Inferior parietal cortex (tissue), 1 donor: ENCODE results near the gene CBX5.
"Not testable (repeated sequence)": the region's sequence is repeated elsewhere in the genome, so short reads cannot be mapped to it uniquely, and the experiment has no call there.

ENCODE experiments used
- DNase-seq: peaks from one replicate; pipeline ENCODE4 v3.0.0-alpha.2; 2016; ENCODE audit errors: extremely low spot score

CBX5 gene

DNA sequence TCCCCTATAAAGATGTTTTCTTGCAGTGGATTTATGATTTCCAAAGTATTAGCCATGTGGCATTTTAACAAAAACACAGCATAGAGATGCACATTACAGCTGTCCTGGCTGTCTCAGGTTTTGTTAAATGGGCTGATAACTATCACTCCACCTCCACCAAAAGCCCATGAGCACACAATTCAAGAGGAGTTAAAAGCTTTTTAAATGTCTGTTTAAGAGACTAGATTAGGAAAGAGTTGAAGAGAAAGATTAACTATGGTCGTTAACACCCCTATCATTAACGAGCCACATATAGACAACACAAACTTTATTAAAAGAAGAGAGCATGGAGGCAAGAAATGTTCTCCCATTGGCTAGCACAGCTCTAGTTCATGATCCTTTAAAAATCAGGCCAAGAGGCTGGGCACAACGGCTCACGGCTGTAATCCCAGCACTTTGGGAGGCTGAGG lies 14.5 kb downstream of the CBX5 start:
- no peak for DNase-seq

DNA sequence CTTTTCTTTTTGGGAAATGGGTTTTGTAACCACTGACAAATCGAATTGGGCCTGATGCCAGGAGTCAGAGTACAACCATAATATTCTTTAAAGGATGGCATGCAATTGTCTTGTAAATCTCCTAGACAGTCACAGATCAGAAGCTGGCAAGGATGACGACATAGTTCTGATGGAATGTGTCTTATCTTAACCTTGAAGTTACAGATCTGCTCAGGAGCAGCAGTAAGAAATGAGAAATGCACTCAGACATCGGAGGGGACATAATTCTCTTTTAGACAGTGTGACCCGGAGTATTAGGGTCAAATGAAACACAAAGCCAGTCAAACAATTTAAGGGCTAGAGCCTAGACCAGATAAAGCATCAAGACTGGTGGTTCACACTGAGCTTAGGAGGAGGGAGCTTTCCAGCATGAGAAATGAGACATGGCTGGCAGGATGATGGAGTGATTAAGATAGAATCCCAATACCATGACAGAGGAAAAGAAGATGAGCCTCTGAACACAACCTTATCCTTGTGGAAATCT lies 17.5 kb downstream of the CBX5 start:
- DNase-seq: no peak

DNA sequence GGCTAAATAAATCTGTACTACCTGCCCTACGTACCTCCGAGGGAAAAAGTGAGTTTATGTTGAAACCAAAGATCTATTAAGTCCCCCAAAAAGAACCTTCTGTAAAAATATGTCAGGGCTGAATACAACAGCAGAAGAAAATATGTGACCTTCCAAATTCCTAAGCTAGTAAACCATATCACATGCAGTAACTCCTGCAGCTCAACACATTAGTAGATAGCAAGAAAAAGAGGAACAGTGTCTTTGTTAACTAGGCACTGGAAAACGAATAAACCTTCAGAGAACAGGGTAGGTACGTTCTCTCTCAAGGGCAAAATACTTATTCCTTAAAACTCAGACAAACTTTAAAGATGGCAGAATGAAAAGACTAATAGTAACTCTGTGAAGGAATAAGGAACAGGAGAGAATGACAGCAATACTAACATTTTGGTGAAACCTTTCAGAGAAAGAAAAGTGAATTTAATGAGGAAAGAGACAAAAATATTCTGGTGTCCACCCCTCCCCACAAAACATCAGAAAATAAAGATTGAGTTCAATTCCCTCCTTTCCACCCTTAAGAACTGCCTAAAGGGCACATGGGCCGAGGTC lies 18.0 kb downstream of the CBX5 start:
- no peak for DNase-seq

DNA sequence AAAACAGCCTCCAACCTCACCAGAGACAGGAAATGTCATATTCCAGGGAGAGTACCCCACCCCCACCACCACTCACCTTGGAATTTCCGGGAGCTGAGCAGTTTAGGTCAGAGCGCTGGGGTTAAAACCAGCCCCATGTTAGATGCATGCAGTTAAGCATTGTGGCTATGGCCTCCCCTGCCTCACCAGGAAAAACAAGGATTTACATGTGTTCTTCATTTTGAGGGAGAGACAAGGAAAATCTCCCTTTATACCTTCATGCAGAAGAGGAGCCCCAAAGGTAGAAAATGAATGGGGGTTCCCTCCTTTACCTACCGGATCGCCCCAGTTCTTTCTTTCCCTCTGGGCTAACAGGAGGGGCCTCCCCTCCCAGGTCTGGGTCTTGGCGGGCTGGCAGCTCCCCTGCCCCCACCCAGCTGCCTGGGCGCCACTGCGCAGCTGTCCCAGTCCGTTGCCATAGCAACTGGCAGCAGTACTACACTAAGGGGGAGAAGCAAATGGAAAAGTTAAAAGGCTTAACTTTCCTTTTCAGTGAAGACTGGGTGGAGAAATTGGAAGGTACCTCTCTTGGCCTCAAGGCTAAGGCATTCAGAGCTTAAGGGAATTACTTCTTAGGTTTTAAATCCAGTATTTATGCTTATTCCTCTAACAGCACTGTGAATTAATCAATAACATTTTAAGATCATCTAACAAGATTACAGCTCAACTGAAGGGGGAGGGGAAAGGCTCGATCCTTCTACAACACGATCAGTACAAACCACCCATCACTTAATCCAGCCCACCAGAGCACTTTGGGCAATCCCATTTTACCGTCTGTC lies 20.5 kb downstream of the CBX5 start:
- peak; percentile 87 for DNase-seq

DNA sequence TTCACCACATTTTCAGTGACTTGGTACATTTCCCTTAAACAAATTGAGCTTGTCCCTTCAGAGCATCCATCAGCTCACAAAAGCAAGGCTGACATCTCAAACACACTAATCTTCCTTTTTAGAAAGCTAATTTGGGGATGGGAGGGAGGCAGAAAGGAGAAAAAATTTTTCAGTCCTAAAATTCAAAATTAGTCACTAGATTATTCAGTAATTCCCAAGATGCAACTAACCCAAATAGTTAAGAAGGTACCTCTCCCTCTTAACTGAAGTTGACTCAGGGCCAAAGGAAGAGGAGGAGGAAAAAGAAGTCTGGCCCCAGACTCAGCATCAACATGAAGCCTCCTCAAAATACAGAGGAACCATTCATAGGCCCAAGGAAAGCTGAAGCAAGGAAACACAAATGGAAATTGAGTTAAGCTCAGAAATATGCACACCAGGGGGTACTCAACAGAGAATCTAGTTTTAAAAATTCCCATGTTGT lies 21.7 kb downstream of the CBX5 start:
- DNase-seq: no peak

DNA sequence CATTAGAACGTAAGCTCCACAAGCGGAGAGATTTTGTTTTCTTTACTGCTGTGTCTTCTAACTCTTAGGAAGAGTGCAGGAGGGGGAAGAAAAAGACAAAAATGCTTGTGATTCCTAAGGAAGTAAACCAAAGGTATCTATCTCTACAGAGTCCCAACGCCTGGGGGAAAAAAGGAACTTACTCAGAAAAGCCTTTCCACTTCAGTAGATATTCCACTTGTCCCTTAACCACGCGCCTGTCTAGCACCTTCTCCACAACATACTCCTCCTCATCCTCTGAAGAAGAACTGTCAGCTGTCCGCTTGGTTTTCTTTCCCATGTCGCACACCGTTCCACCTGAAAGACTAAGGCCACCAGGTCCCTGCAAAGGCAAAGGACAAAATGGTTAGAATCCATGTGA lies 22.6 kb downstream of the CBX5 start:
- no peak for DNase-seq

DNA sequence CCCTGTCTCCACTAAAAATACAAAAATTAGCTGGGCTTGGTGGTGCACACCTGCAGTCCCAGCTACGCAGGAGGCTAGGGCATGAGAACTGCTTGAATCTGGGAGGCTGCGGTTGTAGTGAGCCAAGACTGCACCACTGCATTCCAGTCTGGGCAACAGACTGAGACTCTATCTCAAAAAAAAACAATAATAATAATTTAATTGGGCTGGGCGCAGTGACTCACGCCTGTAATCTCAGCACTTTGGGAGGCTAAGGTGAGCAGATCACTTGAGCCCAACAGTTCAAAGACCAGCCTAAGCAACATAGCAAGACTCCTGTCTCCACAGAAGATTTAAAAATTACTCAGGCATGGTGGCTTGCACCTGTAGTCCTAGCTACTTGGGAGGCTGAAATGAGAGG lies 26.7 kb downstream of the CBX5 start:
- no peak for DNase-seq

DNA sequence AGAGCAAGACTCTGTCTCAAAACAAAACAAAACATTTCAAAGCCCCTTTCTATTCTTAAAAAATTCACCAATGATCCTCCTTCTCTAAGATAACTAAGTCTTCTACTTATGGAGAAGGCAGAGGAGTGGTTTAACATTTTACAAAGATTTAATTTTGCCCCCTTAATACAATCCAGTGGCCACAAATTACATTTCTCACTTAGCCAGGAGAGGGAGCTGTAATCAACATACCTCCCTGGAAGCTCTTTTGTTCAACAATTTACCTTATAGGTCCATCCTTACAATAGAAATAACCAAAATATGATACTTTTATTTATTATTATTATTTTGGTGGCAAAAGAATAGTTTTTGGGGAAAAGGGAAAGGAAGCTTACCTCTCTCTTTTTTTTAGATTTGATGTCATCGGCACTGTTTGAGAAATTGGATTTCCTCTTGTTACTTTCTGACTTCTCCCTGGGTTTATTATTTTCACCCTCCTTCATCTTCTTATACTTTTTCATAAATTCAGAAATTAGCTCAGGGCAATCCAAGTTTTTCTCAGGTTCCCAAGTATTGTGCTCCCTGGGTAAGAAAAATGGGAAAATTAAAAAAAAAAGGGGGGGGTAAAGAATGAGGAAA lies 28.1 kb downstream of the CBX5 start:
- peak; percentile 68 for DNase-seq

DNA sequence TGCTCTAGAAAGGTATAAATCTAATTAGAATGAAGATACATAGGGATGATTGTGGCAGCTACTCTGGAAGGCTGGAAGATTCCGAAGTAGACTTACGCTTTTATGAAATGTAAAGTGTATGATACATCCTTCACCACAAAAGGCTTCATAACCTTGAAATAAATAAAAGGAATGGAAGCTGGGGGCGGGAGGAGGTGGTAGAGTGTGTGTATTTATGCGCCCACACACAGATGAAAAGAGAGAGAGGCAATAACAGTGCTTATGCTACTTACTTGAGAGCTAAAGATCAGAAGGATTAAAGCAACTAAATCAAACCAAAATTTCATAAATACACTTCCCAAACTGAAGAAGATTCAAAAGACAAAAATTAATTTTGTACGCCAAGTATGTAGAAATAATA lies 30.4 kb downstream of the CBX5 start:
- no peak for DNase-seq

DNA sequence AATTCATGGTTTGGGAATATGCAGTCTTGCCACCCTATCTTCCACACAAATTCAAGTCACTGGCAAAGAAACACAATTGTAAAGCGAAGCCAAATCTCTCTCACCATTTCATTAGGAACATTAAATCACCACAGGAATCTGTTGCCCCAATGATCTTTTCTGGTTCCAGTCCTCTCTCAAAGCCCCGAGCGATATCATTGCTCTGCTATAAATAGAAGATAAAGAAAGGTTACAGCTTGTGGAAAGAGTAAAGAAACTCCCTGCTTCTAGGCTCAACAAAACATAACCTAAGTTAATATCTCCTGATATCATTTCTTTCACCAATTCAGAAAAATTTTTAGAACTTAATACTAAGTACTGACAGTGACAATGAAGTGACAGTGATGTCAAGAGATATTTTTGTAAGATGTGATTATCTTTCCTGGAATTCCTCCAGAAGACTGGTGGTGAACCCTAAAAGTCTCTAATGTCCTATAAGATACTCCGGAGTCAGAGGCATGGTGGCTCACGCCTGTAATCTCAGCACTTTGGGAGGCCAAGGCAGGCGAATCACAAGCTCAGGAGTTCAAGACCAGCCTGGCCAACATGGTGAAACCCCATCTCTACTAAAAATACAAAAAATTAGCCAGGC lies 33.8 kb downstream of the CBX5 start:
- DNase-seq: no peak

DNA sequence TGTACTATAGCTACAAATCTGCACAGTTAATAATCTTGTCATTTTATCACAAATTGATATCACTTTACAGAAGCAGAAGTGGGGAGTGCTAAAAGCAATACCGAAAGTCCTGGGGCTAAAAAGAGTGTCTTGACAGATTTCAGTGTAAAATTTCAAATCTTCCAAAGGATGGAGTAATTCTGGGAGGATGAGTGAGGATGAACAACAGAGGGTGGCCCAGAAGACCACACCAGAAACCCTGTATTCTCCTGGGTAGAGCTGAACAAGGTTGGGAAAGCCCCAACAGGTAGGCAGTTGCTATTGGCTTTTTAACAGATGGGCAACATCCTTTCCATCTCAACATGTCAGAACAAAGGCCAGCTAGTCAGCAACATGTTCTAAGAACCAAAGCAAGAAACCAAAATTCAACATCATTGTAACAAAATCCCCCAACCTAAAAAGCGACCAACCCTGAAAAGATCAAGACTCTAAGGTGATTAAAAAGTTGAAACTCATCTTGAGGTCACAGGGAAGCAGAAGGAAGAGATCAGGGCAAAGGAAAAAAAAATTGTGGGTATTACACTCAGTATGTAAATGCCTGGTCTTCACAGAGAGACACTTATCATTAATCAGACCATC lies 38.8 kb downstream of the CBX5 start:
- DNase-seq: no peak

DNA sequence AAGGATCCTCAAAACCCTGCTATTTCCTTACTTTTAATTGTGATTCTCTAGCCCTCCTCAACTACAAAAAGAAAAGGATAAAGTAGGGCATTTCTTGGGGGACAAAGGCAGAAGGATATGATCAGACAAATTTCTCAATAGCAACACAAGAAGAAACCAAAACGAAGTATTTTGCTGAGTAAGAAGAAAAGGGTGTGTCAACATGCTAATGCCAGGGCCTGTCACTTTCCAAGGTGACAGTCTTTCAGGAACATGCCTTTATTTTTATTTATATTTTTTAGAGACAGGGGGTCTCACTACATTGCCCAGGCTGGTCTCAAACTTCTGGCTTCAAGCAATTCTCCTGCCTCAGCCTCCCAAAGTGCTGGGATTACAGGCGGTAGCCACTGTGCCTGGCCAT lies 39.8 kb downstream of the CBX5 start:
- no peak for DNase-seq

DNA sequence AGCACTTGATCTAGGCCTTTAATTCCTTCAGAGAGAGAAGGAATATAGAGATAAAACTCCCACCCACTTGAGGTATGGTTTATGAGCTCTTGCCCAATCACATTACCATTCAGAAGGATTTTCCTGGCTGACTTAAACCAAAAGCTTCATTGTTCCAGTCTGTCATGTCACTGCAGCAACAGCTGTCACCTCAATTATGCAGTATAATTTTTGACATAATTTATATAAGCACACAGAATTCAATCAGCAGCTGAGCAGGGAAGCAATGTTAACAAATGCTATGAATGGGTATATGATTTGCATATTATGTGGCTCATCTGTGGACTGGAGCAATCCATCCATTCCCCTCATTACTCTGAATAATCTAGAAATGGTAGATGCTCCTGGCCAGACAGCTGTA lies 40.3 kb downstream of the CBX5 start:
- no peak for DNase-seq

DNA sequence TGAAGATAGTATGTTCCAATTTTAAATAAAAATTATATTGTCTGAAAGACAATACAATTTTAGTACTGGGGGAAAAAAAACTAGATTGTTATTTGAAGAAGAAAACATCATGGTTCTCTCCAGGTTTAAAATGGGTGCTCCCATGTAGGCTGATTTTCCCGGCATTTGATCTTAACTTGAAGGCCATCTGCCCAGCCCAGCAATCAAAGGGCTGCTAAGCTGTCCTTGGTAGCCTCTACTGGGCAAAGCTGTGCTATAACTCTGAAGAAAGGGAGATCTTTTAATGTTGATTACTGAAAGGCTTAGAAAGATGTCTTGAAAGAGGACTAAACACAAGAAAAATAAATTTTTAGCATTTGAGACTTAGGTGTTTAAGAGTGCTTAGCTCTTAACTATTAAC lies 41.4 kb downstream of the CBX5 start:
- DNase-seq: no peak

DNA sequence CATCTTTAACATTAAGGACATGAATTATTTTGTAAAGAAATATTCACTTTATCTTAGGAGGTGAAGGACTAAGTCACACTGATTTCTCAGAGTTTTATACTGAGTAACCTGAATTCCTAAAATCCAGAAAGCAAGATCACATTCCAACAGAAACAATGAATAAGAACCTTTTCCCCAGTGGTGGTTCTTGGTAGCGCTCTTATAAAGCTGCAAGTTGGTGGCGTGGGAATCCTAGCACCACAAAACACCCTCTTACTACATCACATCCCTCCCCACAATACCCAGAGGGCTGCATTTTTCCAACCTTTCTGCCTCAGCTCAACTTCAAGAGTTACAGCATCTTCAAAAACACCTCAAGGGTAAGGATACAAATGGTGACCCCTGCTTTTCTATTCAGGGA lies 47.1 kb downstream of the CBX5 start:
- DNase-seq: no peak

DNA sequence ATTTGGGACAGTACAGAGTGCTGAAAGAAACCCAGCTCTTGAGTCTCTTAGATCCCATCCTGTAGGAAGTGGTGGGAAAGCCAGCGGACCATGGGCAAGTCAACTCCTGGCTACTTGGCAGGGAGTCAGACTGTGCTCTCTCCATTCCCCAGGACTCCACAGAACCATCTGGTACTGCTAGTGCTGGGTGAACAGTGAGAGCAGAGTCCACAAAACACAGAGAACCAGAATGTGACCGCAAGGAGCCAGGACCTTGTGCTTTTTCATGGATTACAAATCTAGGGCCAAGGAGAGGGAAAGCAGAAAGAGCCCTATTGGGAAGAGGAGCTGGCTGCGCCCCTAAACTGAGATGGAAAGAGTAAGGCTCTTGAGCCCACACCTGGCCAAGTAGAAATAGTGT lies 48.7 kb downstream of the CBX5 start:
- DNase-seq: not testable (repeated sequence)

DNA sequence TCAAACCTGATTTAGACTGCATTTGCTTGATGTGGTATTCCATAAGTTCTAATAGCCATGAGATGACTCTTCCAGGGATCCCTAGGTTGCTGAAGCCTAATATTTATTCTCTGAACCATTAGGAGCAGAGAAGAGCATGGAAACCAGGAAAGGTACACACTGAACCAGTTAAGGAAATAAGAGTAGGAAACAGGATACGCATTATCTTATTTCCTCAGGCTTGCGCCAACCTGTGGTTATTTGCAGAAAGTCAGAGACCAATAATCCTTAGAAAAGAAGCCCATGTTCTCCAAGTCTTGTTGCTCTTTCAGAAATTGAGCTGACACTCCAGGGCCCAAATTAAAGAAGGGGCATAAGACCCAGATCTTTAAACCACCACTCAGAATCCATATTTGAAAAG lies 49.4 kb downstream of the CBX5 start:
- DNase-seq: no peak

DNA sequence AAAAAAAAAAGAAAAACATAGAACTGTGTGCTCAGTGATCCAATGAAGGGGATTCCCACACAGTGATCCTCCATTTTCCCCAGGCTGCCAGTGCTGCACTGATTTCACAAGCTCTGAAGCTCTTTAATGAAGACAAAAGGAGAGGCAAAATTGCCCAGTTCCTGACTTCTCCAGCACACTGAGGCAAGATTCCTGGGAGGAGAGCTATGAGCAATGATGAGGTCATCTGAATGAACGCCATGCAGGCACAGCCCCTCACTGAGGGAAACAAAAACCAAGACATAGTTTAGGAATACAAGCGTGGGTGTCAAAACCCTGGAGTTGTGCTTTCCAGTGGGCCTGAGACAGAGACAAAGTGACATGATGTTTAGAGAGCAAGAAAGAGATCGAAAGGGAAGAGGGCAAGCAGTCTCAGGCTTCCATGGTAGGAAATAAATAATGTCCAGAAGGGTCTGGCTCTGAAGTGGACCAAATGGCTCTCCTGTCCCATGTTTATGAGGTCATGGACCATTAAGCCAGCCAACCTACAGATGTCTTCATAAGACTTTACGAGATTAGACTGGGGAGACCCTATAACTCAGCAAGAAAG lies 50.2 kb downstream of the CBX5 start:
- no peak for DNase-seq

DNA sequence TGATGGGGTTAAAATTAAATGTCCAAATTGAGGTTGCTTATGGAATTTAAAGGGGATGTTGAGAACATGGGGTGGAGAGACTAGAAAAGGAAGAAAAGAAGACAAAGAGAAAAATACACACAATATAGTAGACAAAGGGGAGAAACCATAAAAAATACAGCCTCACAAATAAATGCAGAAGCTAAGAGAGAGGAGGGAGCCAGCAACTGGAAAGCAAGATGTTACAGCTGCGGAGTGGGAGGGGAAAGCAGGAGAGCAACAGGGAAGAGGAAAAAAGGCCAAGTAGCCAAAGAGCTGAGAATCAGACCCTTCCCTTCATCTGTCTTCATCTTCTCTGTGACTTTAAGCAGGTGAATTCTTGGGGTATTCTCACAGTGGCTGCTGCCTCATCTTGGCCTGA lies 51.5 kb downstream of the CBX5 start:
- no peak for DNase-seq

DNA sequence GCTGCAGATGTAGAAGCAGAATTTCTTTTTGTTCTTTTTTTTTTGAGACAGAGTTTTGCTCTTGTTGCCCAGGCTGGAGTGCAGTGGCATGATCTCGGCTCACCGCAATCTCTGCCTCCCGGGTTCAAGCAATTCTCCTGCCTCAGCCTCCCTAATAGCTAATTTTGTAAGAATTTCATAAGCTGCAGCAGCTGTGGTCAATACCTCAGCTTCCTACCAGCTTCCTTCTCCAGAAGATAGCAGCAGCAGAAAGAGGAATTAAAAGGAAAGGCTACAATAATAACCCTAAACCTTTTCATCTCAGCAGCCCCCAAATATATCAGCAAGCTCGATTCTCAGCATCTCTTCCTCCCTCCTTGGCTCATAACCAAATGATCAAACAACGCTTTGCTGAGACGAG lies 52.0 kb downstream of the CBX5 start:
- not testable (repeated sequence) for DNase-seq

DNA sequence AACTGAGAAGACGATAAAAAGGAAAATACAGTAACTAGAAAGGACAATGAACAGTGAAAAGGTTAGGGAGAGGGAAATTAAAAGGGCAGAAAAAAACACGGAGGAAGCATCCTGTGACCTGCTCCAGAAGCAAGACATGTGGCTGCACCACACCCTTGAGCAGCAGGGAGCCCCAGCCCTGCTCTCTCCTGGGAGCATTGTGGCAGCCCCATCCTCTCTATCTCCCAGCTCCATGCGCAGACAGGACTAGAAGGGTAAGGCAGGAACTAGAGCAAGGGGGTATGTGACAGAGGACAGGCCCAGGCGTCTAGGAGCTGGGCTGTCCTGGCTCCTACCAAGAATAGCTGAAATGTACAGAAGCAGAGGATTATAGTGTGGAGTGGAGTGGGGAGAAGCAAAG lies 52.5 kb downstream of the CBX5 start:
- no peak for DNase-seq
